GM18951 (cell line): Measurements from ENCODE around the gene TFAP2A.

Experiments used
- POLR2A ChIP-seq: IDR thresholded peaks from 4 replicates; pipeline ENCODE4 v1.6.1; 2011; ENCODE audit warnings: mild to moderate bottlenecking; ENCODE audit not compliant: insufficient read length, insufficient read depth; ENCODE audit errors: extremely low read depth
- in situ Hi-C: fragments of 300-500 bp; cut with MboI; formaldehyde crosslinking; loops from one replicate; pipeline ENCODE4 v1.12.0; 2022; ENCODE audit warnings: low sequenced_read_pairs, mixed read lengths, inconsistent platforms; ENCODE audit not compliant: unreplicated experiment

The TFAP2A gene

DNA sequence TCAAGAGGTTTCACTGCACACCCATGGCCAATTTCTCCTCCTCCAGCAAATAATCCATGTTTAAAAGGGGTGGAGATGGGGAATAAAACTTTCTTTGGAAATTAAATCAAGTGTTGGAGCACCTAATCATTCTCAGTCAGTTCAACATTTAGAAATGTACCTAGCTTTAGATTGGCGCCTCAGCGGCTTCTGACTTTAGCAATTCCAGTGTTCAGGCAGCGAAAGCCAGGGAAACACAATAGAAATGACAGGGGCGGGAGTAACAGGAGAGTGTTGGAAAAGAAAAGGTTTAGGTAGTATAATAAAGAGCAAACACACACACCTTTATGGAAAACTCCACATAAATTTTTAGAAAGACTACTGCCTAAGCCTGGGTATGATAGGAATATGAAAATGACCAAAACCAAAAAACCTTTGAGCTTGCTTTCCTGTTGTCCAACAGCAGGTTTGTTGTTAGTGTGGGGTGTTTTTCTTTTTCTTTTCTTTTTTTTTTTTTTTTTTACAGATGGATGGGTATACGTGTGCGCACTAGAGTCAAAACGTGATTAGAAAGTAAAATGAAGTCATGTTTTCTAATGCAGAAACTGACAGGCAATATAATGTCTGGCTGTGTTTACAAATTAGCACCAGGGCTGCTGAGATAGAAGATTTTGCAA, 7.7 kb downstream of the TFAP2A start:
- in situ Hi-C loops = no loop called here

GRCh38 chr6:10406556-10406955, 8.3 kb downstream of the TFAP2A start:
- TF ChIP-seq POLR2A = no peak

More for the DNA sequence above, 7.7 kb downstream of the TFAP2A start:
- TF ChIP-seq POLR2A = no peak

GRCh38 chr6:10405513-10405900, 9.4 kb downstream of the TFAP2A start:
- in situ Hi-C loops = no loop called here
- no peak for TF ChIP-seq POLR2A

More at GRCh38 chr6:10406556-10406955, 8.3 kb downstream of the TFAP2A start:
- in situ Hi-C loops = no loop called here

DNA sequence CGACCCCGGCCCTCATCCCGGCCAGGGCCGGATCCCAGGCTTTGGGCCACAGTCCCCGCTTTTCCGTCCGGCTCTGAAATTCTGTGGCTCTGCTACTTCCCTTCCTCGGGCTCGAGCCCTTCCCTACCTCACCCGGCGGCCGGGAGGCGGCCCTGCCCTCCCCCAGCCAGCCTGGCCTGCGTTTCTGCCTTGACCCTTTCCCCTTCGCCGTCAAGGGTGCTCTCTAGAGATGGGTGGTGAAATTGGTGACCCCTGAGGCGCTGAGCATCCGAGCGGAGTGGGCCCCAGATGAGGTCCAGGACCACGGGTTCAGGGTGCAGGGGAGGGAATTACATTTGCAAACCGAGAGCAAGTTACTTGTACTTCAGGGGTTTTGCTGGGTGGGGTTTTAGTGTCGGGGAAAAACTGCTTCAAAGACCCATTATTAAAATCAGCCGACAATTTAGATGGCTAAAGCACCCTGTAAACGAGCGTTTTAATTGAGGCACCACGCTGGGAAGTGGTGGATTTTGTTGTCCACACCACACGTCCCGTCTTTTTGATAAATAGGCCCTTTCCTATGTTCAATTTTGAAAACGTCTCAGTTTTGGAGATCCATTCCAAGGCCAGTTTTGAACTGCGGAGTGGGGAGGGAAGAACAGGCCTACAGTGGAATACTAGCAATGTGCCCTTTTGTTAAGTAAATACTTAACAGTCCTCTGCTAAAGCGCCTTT, 9.9 kb downstream of the TFAP2A start:
- no peak for TF ChIP-seq POLR2A
- in situ Hi-C loops = no loop called here

DNA sequence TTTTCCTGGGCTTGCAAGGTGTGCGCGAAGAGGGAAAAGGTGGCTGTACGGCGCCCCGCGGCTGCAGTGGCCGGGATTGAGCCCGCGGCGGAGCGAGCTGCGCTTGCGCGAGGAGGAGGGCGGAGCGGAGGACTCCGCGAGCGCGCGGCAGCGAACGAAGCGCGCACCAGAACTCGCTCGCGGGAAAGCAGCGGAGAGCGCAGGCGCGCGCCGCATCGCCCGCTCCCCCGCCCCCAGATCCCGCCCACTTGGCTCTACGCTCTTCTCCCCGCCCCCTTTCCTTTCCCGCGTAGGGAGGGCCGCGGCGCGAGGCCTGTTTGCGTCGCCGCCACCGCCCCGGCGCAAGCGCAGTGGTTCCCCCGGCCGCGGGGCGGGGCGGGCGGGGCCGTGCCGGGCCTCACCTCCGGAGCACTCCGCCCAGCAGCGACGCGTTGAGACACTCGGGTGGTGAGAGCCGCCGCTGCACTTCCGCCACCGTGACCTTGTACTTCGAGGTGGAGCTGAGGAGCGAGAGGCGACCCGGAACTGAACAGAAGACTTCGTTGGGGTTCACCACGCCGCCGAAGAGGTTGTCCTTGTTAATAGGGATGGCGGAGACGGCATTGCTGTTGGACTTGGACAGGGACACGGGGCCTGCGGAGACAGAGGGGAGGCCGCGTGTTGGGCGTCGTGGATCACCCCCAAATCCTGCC, 10.6 kb downstream of the TFAP2A start:
- in situ Hi-C loops = no loop called here
- peak; percentile 80 for TF ChIP-seq POLR2A

DNA sequence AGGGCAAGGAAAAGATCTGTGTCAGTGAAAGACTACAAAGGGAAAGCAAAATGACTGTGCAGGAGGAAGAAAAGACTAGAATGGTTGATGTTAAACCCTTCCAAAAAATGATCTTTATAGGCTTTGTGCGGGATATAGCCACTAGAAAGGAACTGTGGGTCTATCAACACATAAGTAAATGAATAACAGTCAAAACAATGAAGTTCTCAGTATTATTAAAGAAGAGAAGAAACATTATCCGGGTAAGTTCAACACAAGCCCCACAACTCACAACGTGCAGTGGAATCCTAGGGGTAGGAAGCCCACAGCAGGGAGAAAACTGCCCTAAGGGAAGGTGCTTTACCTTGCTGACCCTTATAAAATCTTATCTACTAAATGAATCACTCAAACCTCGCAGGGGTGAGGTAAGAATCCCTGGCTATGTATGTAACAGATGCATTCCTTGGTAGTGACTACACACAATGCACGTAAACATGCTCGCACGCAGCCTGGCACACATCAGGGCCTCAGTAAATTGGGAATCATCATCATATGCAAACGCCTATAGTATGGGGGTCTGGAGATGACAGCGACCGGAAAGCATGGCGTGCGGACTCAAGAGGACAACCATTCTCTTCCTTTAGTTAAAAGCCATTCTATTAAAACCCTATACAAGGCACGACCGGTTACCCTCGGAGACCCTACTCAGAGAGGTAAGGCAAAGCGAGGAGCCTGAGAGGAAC, 11.3 kb downstream of the TFAP2A start:
- TF ChIP-seq POLR2A = no peak
- in situ Hi-C loops = no loop called here

DNA sequence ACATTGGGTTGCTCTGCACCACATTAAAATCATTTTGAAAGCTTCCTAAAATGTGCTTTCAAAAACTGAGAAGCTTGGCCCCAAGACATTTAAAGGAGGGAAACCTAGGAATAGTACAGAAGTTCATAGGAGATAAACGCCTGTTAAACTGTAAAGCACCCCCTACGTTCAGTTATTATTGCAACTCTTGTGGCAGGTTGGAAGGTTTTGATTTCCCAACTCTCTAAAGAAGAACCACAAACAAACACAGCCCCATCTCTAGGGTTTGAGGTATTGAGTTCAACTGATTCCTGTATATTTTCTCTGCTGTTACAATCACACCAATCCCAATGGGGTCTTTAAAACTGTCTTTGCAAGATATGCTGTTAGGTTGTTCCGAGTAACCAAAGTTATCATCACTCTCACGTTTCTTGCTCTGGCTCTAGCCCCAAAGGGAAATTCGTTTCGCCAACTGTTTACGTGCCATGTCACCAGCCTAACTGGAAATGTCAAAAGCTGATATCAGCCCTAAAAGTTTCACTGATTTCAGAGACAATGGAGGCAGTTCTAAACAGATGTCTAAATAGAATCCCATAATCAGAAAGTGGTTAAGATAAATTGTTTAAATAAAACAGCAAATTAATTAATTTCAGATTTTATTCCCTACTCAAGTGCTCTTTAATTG, 12.1 kb downstream of the TFAP2A start:
- TF ChIP-seq POLR2A = no peak
- in situ Hi-C loops = no loop called here

DNA sequence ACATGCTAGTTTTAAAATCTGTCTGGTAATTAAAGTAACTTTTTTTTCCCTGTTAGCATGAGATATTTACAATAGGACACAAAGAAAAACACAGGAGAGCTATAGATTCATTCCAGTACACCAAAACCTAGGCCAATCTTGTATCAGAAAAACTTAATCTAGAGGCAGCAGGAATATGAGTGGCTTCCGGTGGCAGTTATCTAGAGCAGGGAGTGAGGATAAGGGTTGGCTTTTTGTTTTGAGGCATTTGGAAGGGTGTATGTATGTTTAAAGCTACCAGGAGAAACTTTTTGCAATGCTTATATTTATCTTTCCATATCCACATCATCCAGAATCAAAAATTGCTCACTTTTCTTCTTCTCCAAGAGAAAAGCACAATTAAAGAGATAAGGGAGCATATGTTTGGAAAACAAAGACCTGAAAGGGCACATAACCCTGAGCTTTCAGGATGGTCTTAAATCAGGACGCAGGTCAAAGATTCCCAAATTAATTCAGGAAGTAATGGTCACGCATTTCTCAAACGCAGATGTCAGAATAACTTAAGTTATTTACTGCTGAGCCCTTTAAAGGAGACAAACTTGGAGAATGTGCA, 13.1 kb downstream of the TFAP2A start:
- TF ChIP-seq POLR2A = no peak
- in situ Hi-C loops = no loop called here

DNA sequence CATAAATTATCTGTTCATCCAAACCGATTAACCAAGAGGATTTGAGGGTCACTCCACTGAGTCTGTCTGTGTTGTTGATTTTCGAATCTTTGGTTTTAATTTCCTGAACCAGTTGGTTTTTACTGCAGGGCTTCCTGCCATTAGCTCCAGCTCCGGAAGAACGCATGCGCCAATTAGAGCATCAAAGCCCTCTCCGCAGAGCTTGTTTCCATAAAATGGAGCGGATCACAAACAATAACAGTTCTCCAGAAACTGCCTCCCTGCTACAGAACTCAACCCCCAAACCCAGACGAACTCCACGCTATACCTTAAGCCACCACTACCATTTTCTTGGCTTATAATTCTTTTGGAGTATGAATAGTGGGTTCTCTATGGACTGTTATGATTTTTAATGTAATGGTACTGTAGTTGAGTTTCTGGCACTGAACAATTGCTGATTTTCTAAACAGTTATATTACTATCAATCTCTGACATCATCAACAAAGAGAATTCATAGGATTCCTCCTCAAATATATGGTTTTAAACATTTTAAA, 13.8 kb downstream of the TFAP2A start:
- TF ChIP-seq POLR2A = no peak
- in situ Hi-C loops = no loop called here

DNA sequence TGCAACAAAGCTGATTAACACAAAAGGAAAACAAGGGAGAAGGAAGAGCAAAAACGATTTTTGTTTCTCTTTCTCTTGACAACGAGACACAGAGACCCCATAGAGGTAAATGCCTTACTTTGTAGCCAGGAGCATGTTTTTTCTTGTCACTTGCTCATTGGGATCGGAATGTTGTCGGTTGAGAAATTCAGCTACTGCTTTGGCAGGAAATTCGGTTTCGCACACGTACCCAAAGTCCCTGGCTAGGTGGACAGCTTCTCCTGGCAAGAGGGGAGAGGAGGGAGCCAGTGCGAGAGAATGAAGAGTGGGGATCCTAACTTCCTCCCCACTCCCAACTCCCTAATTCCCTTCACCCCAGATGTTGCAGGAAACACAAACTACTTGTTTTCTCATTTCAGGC, 14.5 kb downstream of the TFAP2A start:
- TF ChIP-seq POLR2A = no peak
- in situ Hi-C loops = no loop called here

GRCh38 chr6:10399451-10399850, 15.4 kb downstream of the TFAP2A start:
- in situ Hi-C loops = no loop called here
- TF ChIP-seq POLR2A = no peak

- in situ Hi-C loops = no loop called here
- TF ChIP-seq POLR2A = no peak
These were observed 16.2 kb downstream of the TFAP2A start for GRCh38 chr6:10398446-10399218.
